ENCODE results near the gene AMER1. TPM values are rescaled to one million over a fixed set of nuclear protein-coding genes. Genes with fewer than 3 reads are reported as not detected.
A peak's percentile ranks its signal among the peaks of the same experiment; 100 is the strongest.

The AMER1 gene
- total RNA-seq, 1 donor from 2014 or later, result 4.0 TPM

GRCh38 chrX:64205735-64206501, 410 bp upstream of the AMER1 start:
- peak overlapping the region; percentile 91 for H3K27ac ChIP-seq
- peak; percentile 14 for TF ChIP-seq CTCF (IDR thresholded peaks at IDR 0.05)
- no peaks in the 10 kb centered on the region for H3K36me3 ChIP-seq
- H3K9me3 ChIP-seq, result no peaks in the 10 kb centered on the region
- intact Hi-C loops (cut with DNase I), result no loop called here
- ATAC-seq, result peak; percentile 95 to 98
- H3K27me3 ChIP-seq (ENCODE audit: low read depth), result no peaks in the 10 kb centered on the region
- peak overlapping the region; percentile 75 for H3K4me3 ChIP-seq
- peaks cover 16% of the 10 kb centered on the region for H3K4me1 ChIP-seq
- peak; percentile 94 for DNase-seq

- Histone ChIP-seq H3K27me3 (ENCODE audit: low read depth) (no peaks in the 10 kb centered on the region), H3K27ac (peak overlapping the region; percentile 91), H3K4me1 (peaks cover 16% of the 10 kb centered on the region), H3K9me3 (no peaks in the 10 kb centered on the region), H3K4me3 (peak overlapping the region; percentile 75), H3K36me3 (no peaks in the 10 kb centered on the region)
- intact Hi-C loops (cut with DNase I), result no loop called here
- no peak for TF ChIP-seq CTCF (IDR thresholded peaks at IDR 0.05)
- DNase-seq, result peak; percentile 54
- peak; percentile 34 to 37 for ATAC-seq
These were observed 637 bp downstream of the AMER1 start for GRCh38 chrX:64204701-64205440.

GRCh38 chrX:64204252-64204651, 1.3 kb downstream of the AMER1 start:
- DNase-seq (peak; percentile 45), ATAC-seq (no peak)
- no peaks in the 10 kb centered on the region for H3K27me3 ChIP-seq (ENCODE audit: low read depth)
- H3K4me3 ChIP-seq, result peak overlapping the region; percentile 75
- H3K9me3 ChIP-seq, result no peaks in the 10 kb centered on the region
- no peaks in the 10 kb centered on the region for H3K36me3 ChIP-seq
- H3K27ac ChIP-seq, result peak overlapping the region; percentile 91
- intact Hi-C loops (cut with DNase I), result no loop called here
- H3K4me1 ChIP-seq, result peaks cover 16% of the 10 kb centered on the region
- no peak for TF ChIP-seq CTCF (IDR thresholded peaks at IDR 0.05)

- H3K27me3 ChIP-seq (ENCODE audit: low read depth), result no peaks in the 10 kb centered on the region
- DNase-seq, result no peak
These were observed 2.6 kb downstream of the AMER1 start for GRCh38 chrX:64202808-64203325.

More at GRCh38 chrX:64202808-64203325, 2.6 kb downstream of the AMER1 start:
- no peaks in the 10 kb centered on the region for H3K9me3 ChIP-seq
- H3K36me3 ChIP-seq, result no peaks in the 10 kb centered on the region
- ATAC-seq, result no peak
- no peak overlapping the region for H3K4me3 ChIP-seq
- intact Hi-C loops (cut with DNase I), result no loop called here
- TF ChIP-seq CTCF (IDR thresholded peaks at IDR 0.05), result no peak
- peaks cover 16% of the 10 kb centered on the region for H3K4me1 ChIP-seq
- no peak overlapping the region for H3K27ac ChIP-seq
